ENCODE measurements around the gene IRS2.

IRS2 gene

GRCh38 chr13:109788372-109789111 is 2.2 kb upstream of the IRS2 start:
- Mint-ChIP-seq H3K27ac (peak overlapping the region in 1 of 3 experiments; percentile 9), H3K27me3 (ENCODE audit: low read depth) (peaks cover 32% of the 10 kb centered on the region), H3K4me1 (no peaks in the 10 kb centered on the region), H3K9me3 (no peaks in the 10 kb centered on the region), H3K36me3 (ENCODE audit: low read depth) (peaks cover 3% of the 10 kb centered on the region), H3K4me3 (peak overlapping the region; percentile 77 to 89 (median 88))
- TF ChIP-seq CTCF (IDR thresholded peaks at IDR 0.05; ENCODE audit: unreplicated experiment in 3 of 3): no peak

GRCh38 chr13:109787135-109787954 is 962 bp upstream of the IRS2 start:
- TF ChIP-seq CTCF (IDR thresholded peaks at IDR 0.05; ENCODE audit: unreplicated experiment in 3 of 3): no peak
- Mint-ChIP-seq H3K4me3 (peak overlapping the region; percentile 77 to 89 (median 88)), H3K9me3 (no peaks in the 10 kb centered on the region), H3K4me1 (no peaks in the 10 kb centered on the region), H3K27me3 (ENCODE audit: low read depth) (peaks cover 32% of the 10 kb centered on the region), H3K27ac (peak overlapping the region in 1 of 3 experiments; percentile 63), H3K36me3 (ENCODE audit: low read depth) (peaks cover 3% of the 10 kb centered on the region)

GRCh38 chr13:109785892-109786450 is 412 bp downstream of the IRS2 start:
- peak overlapping the region; percentile 75 to 81 (median 80) for H3K4me3 Mint-ChIP-seq
- peaks cover 29% of the 10 kb centered on the region for H3K27me3 Mint-ChIP-seq (ENCODE audit: low read depth)
- H3K27ac Mint-ChIP-seq: peak overlapping the region in 1 of 3 experiments; percentile 78
- TF ChIP-seq CTCF (IDR thresholded peaks at IDR 0.05; ENCODE audit: unreplicated experiment in 3 of 3): no peak
- peaks cover 10% of the 10 kb centered on the region for H3K36me3 Mint-ChIP-seq (ENCODE audit: low read depth)
- H3K9me3 Mint-ChIP-seq: no peaks in the 10 kb centered on the region
- peaks cover 7% of the 10 kb centered on the region for H3K4me1 Mint-ChIP-seq

GRCh38 chr13:109785141-109785891 is 1.1 kb downstream of the IRS2 start:
- Mint-ChIP-seq H3K9me3 (no peaks in the 10 kb centered on the region), H3K4me1 (peaks cover 13% of the 10 kb centered on the region), H3K4me3 (peak overlapping the region; percentile 75 to 81 (median 80)), H3K36me3 (ENCODE audit: low read depth) (peaks cover 13% of the 10 kb centered on the region), H3K27me3 (ENCODE audit: low read depth) (peaks cover 31% of the 10 kb centered on the region), H3K27ac (peak overlapping the region in 1 of 3 experiments; percentile 45)
- TF ChIP-seq CTCF (IDR thresholded peaks at IDR 0.05; ENCODE audit: unreplicated experiment in 3 of 3): no peak

- no peaks in the 10 kb centered on the region for H3K9me3 Mint-ChIP-seq
- peak; percentile 45 to 55 (median 50) for TF ChIP-seq CTCF (IDR thresholded peaks at IDR 0.05; ENCODE audit: unreplicated experiment in 3 of 3)
- peaks cover 18% of the 10 kb centered on the region for H3K4me1 Mint-ChIP-seq
- peaks cover 27% of the 10 kb centered on the region for H3K27me3 Mint-ChIP-seq (ENCODE audit: low read depth)
- H3K36me3 Mint-ChIP-seq (ENCODE audit: low read depth): peaks cover 13% of the 10 kb centered on the region
- peak overlapping the region; percentile 75 to 77 (median 76) for H3K4me3 Mint-ChIP-seq
- no peak overlapping the region for H3K27ac Mint-ChIP-seq
Observed at GRCh38 chr13:109784590-109785140, 1.7 kb downstream of the IRS2 start.
